ENCODE measurements around the gene RGL4.

RGL4 gene

GRCh38 chr22:23708270-23708669, 17.5 kb downstream of the RGL4 start:
- no peak for TF ChIP-seq CTCF (IDR thresholded peaks at IDR 0.05; ENCODE audit: borderline replicate concordance, insufficient read depth, low read depth, low read length)

DNA sequence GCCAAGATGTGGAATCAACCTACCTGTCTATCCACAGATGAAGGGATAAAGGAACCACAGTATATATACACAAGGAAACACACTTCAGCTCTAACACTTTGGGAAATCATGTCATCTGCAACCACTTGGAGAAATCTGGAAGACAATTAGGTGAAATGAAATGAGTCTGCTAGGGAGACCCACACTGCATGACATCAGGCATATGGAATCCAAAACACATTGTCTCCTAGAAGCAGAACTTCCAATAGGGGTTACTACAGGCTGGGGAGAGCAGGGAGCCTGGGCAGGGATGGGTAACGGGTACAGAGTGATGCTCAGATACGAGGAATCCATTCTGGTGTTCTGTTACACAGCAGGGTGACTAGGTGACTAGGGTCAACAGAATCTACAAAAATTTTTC, 18.3 kb downstream of the RGL4 start:
- H3K4me3 ChIP-seq (ENCODE audit: low read depth, low read length) = no peak overlapping the region
- no peak for TF ChIP-seq CTCF (IDR thresholded peaks at IDR 0.05; ENCODE audit: borderline replicate concordance, insufficient read depth, low read depth, low read length)

More at GRCh38 chr22:23708270-23708669, 17.5 kb downstream of the RGL4 start:
- H3K4me3 ChIP-seq (ENCODE audit: low read depth, low read length) = no peak overlapping the region

GRCh38 chr22:23712256-23712655, 21.4 kb downstream of the RGL4 start:
- TF ChIP-seq CTCF (IDR thresholded peaks at IDR 0.05; ENCODE audit: borderline replicate concordance, insufficient read depth, low read depth, low read length) = no peak
- H3K4me3 ChIP-seq (ENCODE audit: low read depth, low read length) = no peak overlapping the region

DNA sequence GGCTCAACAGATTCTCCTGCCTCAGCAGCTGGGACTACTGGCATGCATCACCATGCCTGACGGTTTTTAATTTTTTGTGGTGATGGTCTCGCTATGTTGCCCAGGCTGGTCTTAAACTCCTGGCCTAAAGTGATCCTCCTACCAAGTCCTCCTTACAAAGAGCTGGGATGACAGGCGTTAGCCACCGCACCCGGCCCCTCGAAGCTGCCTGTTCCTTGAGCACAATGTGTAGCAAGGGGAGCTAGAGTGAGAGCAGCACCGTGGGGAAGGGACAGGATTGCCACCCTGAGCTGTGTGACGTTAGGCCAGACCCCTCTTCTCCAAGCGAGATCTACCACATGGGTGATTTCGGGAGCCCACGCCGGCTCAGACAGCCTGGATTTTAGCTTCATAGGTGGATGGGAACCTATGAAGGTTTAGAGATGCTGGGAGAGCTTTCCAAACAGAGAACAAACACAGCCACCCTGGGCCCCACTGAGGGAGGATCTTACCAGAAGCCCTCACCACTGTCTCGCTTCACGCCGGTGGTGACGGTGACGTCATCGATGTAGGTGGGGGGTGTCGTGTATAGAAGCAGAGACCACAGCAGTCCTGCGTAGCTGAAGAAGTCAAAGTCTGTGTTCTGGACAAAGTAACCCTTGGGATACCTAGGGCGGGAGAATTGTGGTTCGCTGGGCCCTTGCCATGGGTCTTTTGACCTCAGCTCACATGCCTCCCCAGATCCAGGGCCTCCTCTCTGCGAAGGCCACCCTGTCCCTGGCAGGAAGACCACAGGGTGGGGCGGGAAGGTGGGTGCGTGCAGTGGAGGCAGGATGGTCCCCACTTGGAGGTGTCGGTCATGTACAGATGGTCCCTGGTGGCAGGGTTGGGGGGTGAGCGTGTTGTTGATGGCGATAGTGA, 23.1 kb downstream of the RGL4 start:
- H3K4me3 ChIP-seq (ENCODE audit: low read depth, low read length) = no peak overlapping the region
- no peak for TF ChIP-seq CTCF (IDR thresholded peaks at IDR 0.05; ENCODE audit: borderline replicate concordance, insufficient read depth, low read depth, low read length)

GRCh38 chr22:23714596-23715578, 24.1 kb downstream of the RGL4 start:
- TF ChIP-seq CTCF (IDR thresholded peaks at IDR 0.05; ENCODE audit: borderline replicate concordance, insufficient read depth, low read depth, low read length) = no peak
- no peak overlapping the region for H3K4me3 ChIP-seq (ENCODE audit: low read depth, low read length)

DNA sequence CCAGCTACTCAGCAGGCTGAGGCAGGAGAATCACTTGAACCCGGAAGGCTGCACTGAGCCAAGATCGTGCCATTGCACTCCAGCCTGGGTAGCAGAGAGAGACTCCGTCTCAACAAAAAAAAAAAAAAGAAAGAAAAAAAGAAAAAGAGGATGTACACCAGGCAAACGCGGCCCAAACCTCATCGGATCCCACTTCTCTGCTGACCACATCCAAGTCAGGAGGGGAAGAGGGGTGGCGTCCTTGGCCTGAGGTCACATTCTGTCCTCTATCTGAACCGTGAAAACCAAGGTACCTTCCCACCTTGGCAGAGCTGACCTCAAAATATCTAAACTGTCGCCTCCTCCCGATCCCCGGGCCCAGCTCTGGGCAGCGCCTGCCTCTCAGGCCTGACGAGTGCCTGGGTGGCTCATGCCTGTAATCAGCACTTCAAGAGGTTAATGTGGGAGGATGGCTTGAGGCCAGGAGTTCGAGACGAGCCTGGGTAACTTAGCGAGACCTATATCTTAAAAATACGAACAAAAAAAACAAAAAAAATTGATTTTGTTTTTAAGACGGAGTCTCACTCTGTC, 25.1 kb downstream of the RGL4 start:
- TF ChIP-seq CTCF (IDR thresholded peaks at IDR 0.05; ENCODE audit: borderline replicate concordance, insufficient read depth, low read depth, low read length) = no peak
- H3K4me3 ChIP-seq (ENCODE audit: low read depth, low read length) = peak overlapping the region; percentile 77
